IMR-90 (cell line): ENCODE data around the gene NSUN6. TPM values are rescaled to one million over a fixed set of nuclear protein-coding genes. Genes with fewer than 3 reads are reported as not detected.

ENCODE experiments used
- ATAC-seq: fragments of 200-7000 bp; cut with Tn5 transposase; 2 replicates; pipeline ENCODE4 v1.9.1; 2020; ENCODE audit warnings: low read depth, mild to moderate bottlenecking, moderate library complexity
- BruUV-seq: library from RNA; stranded (reverse); fragments of 400-500 nt; replicated peaks from 2 replicates; lab custom pipeline; 2021; lab: Mats Ljungman, UMichigan
- CTCF ChIA-PET: fragments of 300-600 bp; formaldehyde crosslinking; extraction: SDS; loops from one replicate; lab custom pipeline; 2021; ENCODE audit warnings: antibody characterized with exemption; lab: Yijun Ruan, JAX
- POLR2A ChIA-PET: fragments of 300-600 bp; sonication (Branson Sonifier 250); formaldehyde crosslinking; loops from one replicate; lab custom pipeline; 2022; ENCODE audit warnings: antibody characterized with exemption; ENCODE audit not compliant: unreplicated experiment; lab: Charles Lee
- DNase-seq: peaks from one replicate; pipeline ENCODE4 v3.0.0; 2013
- H2AFZ ChIP-seq: replicated peaks from 2 replicates; pipeline ENCODE3; 2013; ENCODE audit warnings: low read length, mild to moderate bottlenecking; ENCODE audit not compliant: poor library complexity
- H2AK5ac ChIP-seq: 2 replicates; pipeline ENCODE4 v1.6.1; 2013; ENCODE audit warnings: low read depth, low read length, inconsistent platforms
- H2AK9ac ChIP-seq: replicated peaks from 2 replicates; pipeline ENCODE3; 2013; ENCODE audit warnings: mild to moderate bottlenecking, low read depth, low read length, moderate library complexity; ENCODE audit not compliant: poor library complexity
- H2BK120ac ChIP-seq: 2 replicates; pipeline ENCODE4 v1.6.1; 2013; ENCODE audit warnings: low read depth, low read length, inconsistent platforms
- H2BK15ac ChIP-seq: 3 replicates; pipeline ENCODE4 v1.6.1; 2013; ENCODE audit warnings: low read depth, low read length, inconsistent platforms
- H2BK20ac ChIP-seq: 2 replicates; pipeline ENCODE4 v1.6.1; 2013; ENCODE audit warnings: low read depth, mild to moderate bottlenecking, inconsistent platforms, low read length, moderate library complexity
- H2BK5ac ChIP-seq: 2 replicates; pipeline ENCODE4 v1.6.1; 2013; ENCODE audit warnings: mild to moderate bottlenecking, low read depth, low read length, inconsistent platforms; ENCODE audit not compliant: poor library complexity, severe bottlenecking
- H3K14ac ChIP-seq: replicated peaks from 2 replicates; pipeline ENCODE4 v1.6.1; 2013; ENCODE audit warnings: low read depth, low read length, inconsistent platforms
- H3K18ac ChIP-seq: 2 replicates; pipeline ENCODE4 v1.6.1; 2013; ENCODE audit warnings: low read depth, low read length, control low read depth
- H3K23ac ChIP-seq: 2 replicates; pipeline ENCODE4 v1.6.1; 2013; ENCODE audit warnings: low read depth, low read length, inconsistent platforms
- H3K27ac ChIP-seq: 2 replicates; pipeline ENCODE4 v1.5.1; 2013; ENCODE audit warnings: mild to moderate bottlenecking, control low read depth, low read length; ENCODE audit not compliant: insufficient read depth
- H3K27me3 ChIP-seq: 2 replicates; pipeline ENCODE4 v1.6.1; 2013; ENCODE audit warnings: low read length; ENCODE audit not compliant: control insufficient read depth, insufficient read depth
- H3K36me3 ChIP-seq: 2 replicates; pipeline ENCODE4 v1.6.1; 2013; ENCODE audit warnings: low read length, mixed read lengths; ENCODE audit not compliant: control insufficient read depth, insufficient read depth
- H3K4ac ChIP-seq: 2 replicates; pipeline ENCODE4 v1.6.1; 2013; ENCODE audit warnings: low read depth, low read length, inconsistent platforms
- H3K4me1 ChIP-seq: 2 replicates; pipeline ENCODE4 v1.6.1; 2013; ENCODE audit warnings: low read length, mixed read lengths; ENCODE audit not compliant: control insufficient read depth, insufficient read depth
- H3K4me2 ChIP-seq: 2 replicates; pipeline ENCODE4 v1.6.1; 2013; ENCODE audit warnings: low read depth, mild to moderate bottlenecking, control low read depth, low read length, moderate library complexity
- H3K4me3 ChIP-seq: 2 replicates; pipeline ENCODE4 v1.5.1; 2013; ENCODE audit warnings: low read depth, mild to moderate bottlenecking, control low read depth, low read length, moderate library complexity; ENCODE audit not compliant: insufficient read depth
- H3K56ac ChIP-seq: 2 replicates; pipeline ENCODE4 v1.6.1; 2013; ENCODE audit warnings: low read length, inconsistent platforms; ENCODE audit not compliant: insufficient read depth; ENCODE audit errors: extremely low read depth
- H3K79me1 ChIP-seq, 2 experiments: 2 replicates each; pipeline ENCODE4 v1.6.1; 2013; ENCODE audit warnings: low read length in 2 of 2, inconsistent platforms in 1 of 2, low read depth in 1 of 2
- H3K9ac ChIP-seq: 2 replicates; pipeline ENCODE4 v1.6.1; 2013; ENCODE audit warnings: low read depth, low read length, control low read depth
- H3K9me1 ChIP-seq: 2 replicates; pipeline ENCODE4 v1.6.1; 2013; ENCODE audit warnings: low read length, inconsistent platforms; ENCODE audit not compliant: insufficient read depth
- H3K9me3 ChIP-seq: 2 replicates; pipeline ENCODE4 v1.6.1; 2013; ENCODE audit warnings: low read length; ENCODE audit not compliant: control insufficient read depth, insufficient read depth
- H4K20me1 ChIP-seq: 2 replicates; pipeline ENCODE4 v1.6.1; 2013; ENCODE audit warnings: low read length, inconsistent platforms; ENCODE audit not compliant: insufficient read depth
- H4K5ac ChIP-seq: 2 replicates; pipeline ENCODE4 v1.6.1; 2013; ENCODE audit warnings: mild to moderate bottlenecking, low read depth, low read length, control low read depth
- H4K8ac ChIP-seq, 2 experiments: 2 replicates each; pipeline ENCODE4 v1.6.1; 2013; ENCODE audit warnings: low read depth in 2 of 2, low read length in 2 of 2, control low read depth in 1 of 2, inconsistent platforms in 1 of 2
- H4K91ac ChIP-seq: 2 replicates; pipeline ENCODE4 v1.6.1; 2013; ENCODE audit warnings: low read depth, low read length, inconsistent platforms; ENCODE audit not compliant: insufficient read depth
- BHLHE40 ChIP-seq: fragments of 150-350 bp; IDR thresholded peaks from 2 replicates; pipeline ENCODE4 v1.6.1; 2016; ENCODE audit warnings: mild to moderate bottlenecking, low read depth, low read length
- MAFK ChIP-seq: IDR thresholded peaks from 2 replicates; pipeline ENCODE4 v1.6.1; 2012; ENCODE audit warnings: low read depth, low read length, improper control_type of control experiment
- WGBS, 2 experiments: methylation state at CpG; one replicate each; pipeline versions ENCODE4 v1.1.5 to v1.1.7; 2013; ENCODE audit warnings: missing lambda C conversion rate in 2 of 2; ENCODE audit not compliant: insufficient read length in 1 of 2; ENCODE audit errors: extremely low coverage in 2 of 2; 5-methylcytosine and 5-hydroxymethylcytosine counted together
- dilution Hi-C: fragments of 300-500 bp; cut with HindIII; formaldehyde crosslinking; loops from one replicate; pipeline ENCODE4 v1.14.3; 2018; ENCODE audit warnings: low sequenced_read_pairs; ENCODE audit not compliant: unreplicated experiment
- in situ Hi-C: fragments of 300-500 bp; cut with MboI; formaldehyde crosslinking; loops from 3 replicates; pipeline ENCODE4 v1.14.3; 2019; ENCODE audit warnings: low sequenced_read_pairs, inconsistent platforms, mixed read lengths
- intact Hi-C: fragments of 100-400 bp; cut with micrococcal nuclease; formaldehyde crosslinking; loops from 2 replicates; pipeline ENCODE4 v1.10.0; 2022
- polyA plus RNA-seq, 3 experiments: library from polyadenylated mRNA; depleted of rRNA; stranded (reverse); fragments of >200 nt; gene quantifications; 2 replicates each; pipeline ENCODE4 v1.2.3, GENCODE V29; 2012; ENCODE audit warnings: low replicate concordance in 1 of 3
- total RNA-seq: library from RNA; depleted of rRNA; stranded (reverse); fragments of >200 nt; gene quantifications from 2 replicates; pipeline ENCODE4 v1.2.3, GENCODE V29; 2012

NSUN6 gene
- total and polyA plus RNA-seq, 2 of the 4 experiments (the other 2 are of a cell fraction): 4.6 to 11.5 TPM

- Histone ChIP-seq H3K18ac (no peak overlapping the region), H3K4ac (no peak overlapping the region), H4K8ac (no peak overlapping the region), H3K9ac (no peak overlapping the region), H3K4me2 (no peak overlapping the region), H3K4me1 (no peaks in the 10 kb centered on the region; the same call in 1 of the 2 replicates), H3K9me1 (peaks cover 2% of the 10 kb centered on the region; the same call in 1 of the 2 replicates), H4K5ac (no peak overlapping the region), H3K27me3 (no peaks in the 10 kb centered on the region), H2BK5ac (no peak overlapping the region), H3K23ac (no peak overlapping the region), H3K9me3 (no peaks in the 10 kb centered on the region), H2AFZ (no peak overlapping the region), H3K14ac (no peak overlapping the region), H3K36me3 (no peaks in the 10 kb centered on the region), H2AK5ac (no peak overlapping the region), H4K91ac (no peak overlapping the region), H2BK15ac (no peak overlapping the region), H3K27ac (no peak overlapping the region), H2BK20ac (no peak overlapping the region), H3K4me3 (no peak overlapping the region), H4K20me1 (no peaks in the 10 kb centered on the region), H3K79me1 (peaks cover 15 to 26% of the 10 kb centered on the region in 2 experiments), H2BK120ac (no peak overlapping the region), H2AK9ac (no peak overlapping the region), H3K56ac (no peak overlapping the region)
- TF ChIP-seq MAFK: peak; percentile 86
- TF ChIP-seq BHLHE40: no peak
- POLR2A ChIA-PET: no interaction called here
- DNase-seq (no peak), ATAC-seq (no peak)
- CTCF ChIA-PET: no interaction called here
- dilution Hi-C loops (no loop called here), intact Hi-C loops (loop anchor here (5.0 kb wide), 1 partner anchor 311 kb away; no protein-coding TSS in a partner anchor), in situ Hi-C loops (no loop called here)
- no CpG with 5 or more reads among the region's 3 CpGs for WGBS, 2 experiments
- no TSS peak for BruUV-seq
Measured at GRCh38 chr10:18653112-18653511, 1.7 kb upstream of the NSUN6 start.
